Astrocyte (in vitro differentiated cells and primary cell): ENCODE data around the gene GHDC. TPM values are rescaled to one million over a fixed set of nuclear protein-coding genes. Genes with fewer than 3 reads are reported as not detected.

Source experiments
- DNase-seq: peaks from one replicate; pipeline ENCODE4 v3.0.0-alpha.2; 2010; ENCODE audit warnings: low read depth
- FAIRE-seq: peaks from 2 replicates; lab custom pipeline; 2011; peaks lifted over from hg19 to GRCh38; lab: Jason Lieb, UNC
- H2AFZ ChIP-seq: 2 replicates; pipeline ENCODE4 v1.6.0; 2012; ENCODE audit warnings: low read depth, low read length, inconsistent platforms
- H3K27ac ChIP-seq: 2 replicates; pipeline ENCODE4 v1.5.1; 2011; ENCODE audit warnings: low read depth, low read length, inconsistent platforms
- H3K27me3 ChIP-seq: 2 replicates; pipeline ENCODE4 v1.6.0; 2011; ENCODE audit warnings: low read length, inconsistent platforms; ENCODE audit not compliant: insufficient read depth
- H3K36me3 ChIP-seq: 2 replicates; pipeline ENCODE4 v1.5.1; 2011; ENCODE audit warnings: low read length, inconsistent platforms; ENCODE audit not compliant: insufficient read depth
- H3K4me1 ChIP-seq: 2 replicates; pipeline ENCODE4 v1.5.1; 2011; ENCODE audit warnings: low read length, inconsistent platforms; ENCODE audit not compliant: insufficient read depth
- H3K4me2 ChIP-seq: 2 replicates; pipeline ENCODE4 v1.6.0; 2012; ENCODE audit warnings: low read length, inconsistent platforms
- H3K4me3 ChIP-seq: 2 replicates; pipeline ENCODE4 v1.5.1; 2011; ENCODE audit warnings: low read depth, mild to moderate bottlenecking, low read length, inconsistent platforms; ENCODE audit not compliant: insufficient read depth
- H3K79me2 ChIP-seq: 2 replicates; pipeline ENCODE4 v1.6.0; 2012; ENCODE audit warnings: mild to moderate bottlenecking, low read length, inconsistent platforms; ENCODE audit not compliant: insufficient read depth
- H3K9ac ChIP-seq: 2 replicates; pipeline ENCODE4 v1.6.0; 2012; ENCODE audit warnings: mild to moderate bottlenecking, low read length, inconsistent platforms
- H3K9me3 ChIP-seq: 2 replicates; pipeline ENCODE4 v1.5.1; 2012; ENCODE audit warnings: low read depth, mild to moderate bottlenecking, low read length, inconsistent platforms; ENCODE audit not compliant: insufficient read depth
- H4K20me1 ChIP-seq: 2 replicates; pipeline ENCODE4 v1.6.0; 2012; ENCODE audit warnings: low read length, inconsistent platforms; ENCODE audit not compliant: insufficient read depth
- H3K27ac Mint-ChIP-seq: one replicate; pipeline ENCODE4 v1.8.0; 2021; ENCODE audit warnings: mild to moderate bottlenecking, mixed read lengths; ENCODE audit not compliant: unreplicated experiment
- H3K27me3 Mint-ChIP-seq: one replicate; pipeline ENCODE4 v1.8.0; 2021; ENCODE audit warnings: low read depth, mixed read lengths; ENCODE audit not compliant: unreplicated experiment
- H3K36me3 Mint-ChIP-seq: one replicate; pipeline ENCODE4 v1.8.0; 2021; ENCODE audit warnings: low read depth, mixed read lengths; ENCODE audit not compliant: unreplicated experiment
- H3K4me1 Mint-ChIP-seq: one replicate; pipeline ENCODE4 v1.8.0; 2021; ENCODE audit warnings: low read depth, mixed read lengths; ENCODE audit not compliant: unreplicated experiment
- H3K4me3 Mint-ChIP-seq: one replicate; pipeline ENCODE4 v1.8.0; 2021; ENCODE audit warnings: mild to moderate bottlenecking, moderate library complexity, mixed read lengths; ENCODE audit not compliant: unreplicated experiment
- H3K9me3 Mint-ChIP-seq: one replicate; pipeline ENCODE4 v1.8.0; 2021; ENCODE audit warnings: mild to moderate bottlenecking, mixed read lengths; ENCODE audit not compliant: unreplicated experiment
- EZH2 ChIP-seq: IDR thresholded peaks from 2 replicates; pipeline ENCODE4 v1.6.1; 2012; ENCODE audit warnings: mild to moderate bottlenecking, low read length, inconsistent platforms; ENCODE audit not compliant: insufficient read depth
- total RNA-seq: library from RNA; stranded (reverse); gene quantifications from 2 replicates; pipeline ENCODE4 v1.2.1, GENCODE V29; 2021
- TF ChIP-seq, protein P1 (sequence below): IDR thresholded peaks from 2 replicates; pipeline ENCODE4 v1.5.1; 2011; ENCODE audit warnings: low read depth, mild to moderate bottlenecking, inconsistent platforms, low read length, moderate library complexity; ENCODE audit not compliant: insufficient read depth

The GHDC gene
- total RNA-seq, 1 donor from 2014 or later, result 0.64 TPM

DNA sequence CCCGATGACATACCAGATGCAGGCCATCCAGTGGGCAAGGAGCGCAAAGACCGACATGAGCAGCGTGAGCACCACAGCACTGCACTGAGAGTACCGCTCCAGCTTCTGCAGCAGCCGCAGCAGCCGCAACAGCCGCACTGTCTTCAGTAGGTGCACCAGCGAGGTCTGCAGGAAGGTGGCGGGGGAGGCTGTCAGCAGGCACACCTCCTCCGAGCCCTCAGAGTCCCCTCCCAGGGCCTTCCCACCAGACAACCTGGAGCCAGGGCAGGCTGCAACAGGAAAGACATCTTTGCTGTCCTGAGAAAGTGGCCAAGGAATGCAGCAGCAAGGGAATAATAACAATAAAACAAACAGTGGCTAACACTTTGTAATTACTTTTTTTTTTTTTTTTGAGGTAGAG lies 22.5 kb downstream of the GHDC start:
- Mint-ChIP-seq H3K9me3 (peaks cover 6% of the 10 kb centered on the region), H3K27me3 (peaks cover 55% of the 10 kb centered on the region), H3K27ac (no peak overlapping the region), H3K4me3 (no peak overlapping the region), H3K36me3 (peaks cover 3% of the 10 kb centered on the region), H3K4me1 (no peaks in the 10 kb centered on the region)
- Histone ChIP-seq H3K36me3 (no peaks in the 10 kb centered on the region), H3K27me3 (peaks cover 13% of the 10 kb centered on the region), H3K4me2 (no peak overlapping the region), H4K20me1 (no peaks in the 10 kb centered on the region), H3K79me2 (no peaks in the 10 kb centered on the region), H3K4me1 (no peaks in the 10 kb centered on the region), H3K4me3 (no peak overlapping the region), H2AFZ (no peak overlapping the region), H3K9ac (no peak overlapping the region), H3K9me3 (no peaks in the 10 kb centered on the region), H3K27ac (no peak overlapping the region)
- no peak for DNase-seq
- FAIRE-seq, result no peak
- TF ChIP-seq EZH2, result no peak
- TF ChIP-seq, protein P1, sequence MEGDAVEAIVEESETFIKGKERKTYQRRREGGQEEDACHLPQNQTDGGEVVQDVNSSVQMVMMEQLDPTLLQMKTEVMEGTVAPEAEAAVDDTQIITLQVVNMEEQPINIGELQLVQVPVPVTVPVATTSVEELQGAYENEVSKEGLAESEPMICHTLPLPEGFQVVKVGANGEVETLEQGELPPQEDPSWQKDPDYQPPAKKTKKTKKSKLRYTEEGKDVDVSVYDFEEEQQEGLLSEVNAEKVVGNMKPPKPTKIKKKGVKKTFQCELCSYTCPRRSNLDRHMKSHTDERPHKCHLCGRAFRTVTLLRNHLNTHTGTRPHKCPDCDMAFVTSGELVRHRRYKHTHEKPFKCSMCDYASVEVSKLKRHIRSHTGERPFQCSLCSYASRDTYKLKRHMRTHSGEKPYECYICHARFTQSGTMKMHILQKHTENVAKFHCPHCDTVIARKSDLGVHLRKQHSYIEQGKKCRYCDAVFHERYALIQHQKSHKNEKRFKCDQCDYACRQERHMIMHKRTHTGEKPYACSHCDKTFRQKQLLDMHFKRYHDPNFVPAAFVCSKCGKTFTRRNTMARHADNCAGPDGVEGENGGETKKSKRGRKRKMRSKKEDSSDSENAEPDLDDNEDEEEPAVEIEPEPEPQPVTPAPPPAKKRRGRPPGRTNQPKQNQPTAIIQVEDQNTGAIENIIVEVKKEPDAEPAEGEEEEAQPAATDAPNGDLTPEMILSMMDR, result no peak

DNA sequence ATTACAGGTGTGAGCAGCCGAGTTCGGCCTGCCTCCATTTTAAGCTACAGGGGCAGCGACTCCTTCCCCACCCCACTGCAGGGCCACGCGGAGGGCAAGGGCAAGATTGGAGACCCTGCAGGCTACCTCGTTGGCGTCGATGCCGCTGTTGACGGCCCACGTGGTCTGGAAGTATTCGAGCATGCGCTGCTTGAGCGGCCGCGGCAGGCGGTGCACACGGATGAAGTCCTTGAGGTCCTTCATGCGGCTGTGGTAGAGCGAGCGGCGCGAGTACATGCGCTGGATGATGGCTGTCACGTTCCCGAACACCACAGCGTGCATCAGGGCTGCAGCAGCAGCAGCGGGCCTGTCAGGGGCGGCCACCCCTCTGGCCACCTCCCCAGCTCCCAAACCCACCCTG lies 24.9 kb downstream of the GHDC start:
- Histone ChIP-seq H3K36me3 (no peaks in the 10 kb centered on the region), H3K27ac (no peak overlapping the region), H3K79me2 (no peaks in the 10 kb centered on the region), H3K27me3 (peaks cover 10% of the 10 kb centered on the region), H2AFZ (no peak overlapping the region), H3K4me1 (no peaks in the 10 kb centered on the region), H3K9ac (no peak overlapping the region), H3K4me3 (no peak overlapping the region), H3K9me3 (no peaks in the 10 kb centered on the region), H3K4me2 (no peak overlapping the region), H4K20me1 (no peaks in the 10 kb centered on the region)
- FAIRE-seq (no peak), DNase-seq (no peak)
- Mint-ChIP-seq H3K27ac (no peak overlapping the region), H3K27me3 (peaks cover 54% of the 10 kb centered on the region), H3K4me1 (no peaks in the 10 kb centered on the region), H3K9me3 (peaks cover 6% of the 10 kb centered on the region), H3K36me3 (peaks cover 3% of the 10 kb centered on the region), H3K4me3 (no peak overlapping the region)
- TF ChIP-seq, protein P1, result no peak
- no peak for TF ChIP-seq EZH2

DNA sequence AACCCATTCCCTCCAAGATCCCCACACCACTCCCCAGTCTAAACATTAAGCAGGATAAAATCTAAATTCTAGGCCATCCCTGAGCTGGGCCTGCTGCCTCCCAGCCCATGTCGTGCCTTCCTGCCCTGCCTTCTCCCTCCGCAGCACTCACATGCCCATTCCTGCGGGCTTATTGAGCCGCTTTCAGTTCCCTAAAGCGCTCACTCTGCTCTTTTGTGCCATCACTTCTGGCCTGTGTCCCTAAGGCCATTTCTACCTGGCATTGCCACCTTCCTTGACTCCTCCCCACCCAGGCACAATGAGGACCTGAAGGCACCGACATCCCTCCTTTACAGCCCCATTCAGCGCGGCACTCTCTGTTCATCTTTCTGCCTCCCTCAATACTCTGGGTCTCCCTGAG lies 26.5 kb downstream of the GHDC start:
- DNase-seq, result no peak
- peaks cover 3% of the 10 kb centered on the region for H3K36me3 Mint-ChIP-seq
- H3K27me3 Mint-ChIP-seq, result peaks cover 47% of the 10 kb centered on the region
- H3K4me3 ChIP-seq, result no peak overlapping the region
- H3K79me2 ChIP-seq, result no peaks in the 10 kb centered on the region
- H3K4me3 Mint-ChIP-seq, result no peak overlapping the region
- TF ChIP-seq, protein P1, result no peak
- TF ChIP-seq EZH2, result no peak
- no peak for FAIRE-seq
- no peak overlapping the region for H2AFZ ChIP-seq
- H3K27ac ChIP-seq, result no peak overlapping the region
- no peaks in the 10 kb centered on the region for H3K36me3 ChIP-seq
- no peak overlapping the region for H3K27ac Mint-ChIP-seq
- peaks cover 6% of the 10 kb centered on the region for H3K9me3 Mint-ChIP-seq
- H3K4me1 Mint-ChIP-seq, result no peaks in the 10 kb centered on the region
- no peak overlapping the region for H3K4me2 ChIP-seq
- H3K27me3 ChIP-seq, result peaks cover 4% of the 10 kb centered on the region
- no peak overlapping the region for H3K9ac ChIP-seq
- H4K20me1 ChIP-seq, result no peaks in the 10 kb centered on the region
- H3K9me3 ChIP-seq, result no peaks in the 10 kb centered on the region
- H3K4me1 ChIP-seq, result no peaks in the 10 kb centered on the region
